ENCODE data around the gene LHX3.

GRCh38 chr9:136249877-136250559 is 45.1 kb upstream of the LHX3 start:
- TF ChIP-seq CTCF (IDR thresholded peaks at IDR 0.05 in 2 of 3, conservative IDR thresholded peaks at IDR 0.05 in 1 of 3; ENCODE audit: control insufficient read depth in 2 of 3, extremely low read depth in 1 of 3, insufficient read depth in 1 of 3, low read depth in 3 of 3, low read length in 3 of 3) (no peak), NFIC (IDR thresholded peaks at IDR 0.05; ENCODE audit: low read depth, low read length) (no peak), E2F4 (IDR thresholded peaks at IDR 0.05; ENCODE audit: low read depth, low read length) (no peak), RFX5 (IDR thresholded peaks at IDR 0.05; ENCODE audit: low read depth, low read length) (no peak), IKZF1 (conservative IDR thresholded peaks at IDR 0.05) (no peak), ZNF217 (IDR thresholded peaks at IDR 0.05) (no peak), CHD1 (IDR thresholded peaks at IDR 0.05; ENCODE audit: low read depth, low read length) (no peak), RELA (IDR thresholded peaks at IDR 0.05; ENCODE audit: borderline replicate concordance, partially characterized antibody) (no peak), PBX3 (IDR thresholded peaks at IDR 0.05; ENCODE audit: insufficient replicate concordance, low read depth, low read length) (no peak), BACH1 (IDR thresholded peaks at IDR 0.05; ENCODE audit: borderline replicate concordance) (no peak), POLR2A (IDR thresholded peaks at IDR 0.05; ENCODE audit: low read depth, low read length) (no peak), FOS (IDR thresholded peaks at IDR 0.05; ENCODE audit: borderline replicate concordance, extremely low read depth, insufficient read length) (no peak), TAF1 (IDR thresholded peaks at IDR 0.05; ENCODE audit: borderline replicate concordance, low read depth, low read length) (no peak)

All from GM12878 (cell line).